NCI-H146 treated with DMSO at 0.1 percent for 48 hours (cell line): ENCODE results near the gene SYT8.

Experiments used
- DNase-seq: peaks from one replicate; lab custom pipeline; 2025; ENCODE audit not compliant: unreplicated experiment; lab: John Stamatoyannopoulos, UW

The SYT8 gene

DNA sequence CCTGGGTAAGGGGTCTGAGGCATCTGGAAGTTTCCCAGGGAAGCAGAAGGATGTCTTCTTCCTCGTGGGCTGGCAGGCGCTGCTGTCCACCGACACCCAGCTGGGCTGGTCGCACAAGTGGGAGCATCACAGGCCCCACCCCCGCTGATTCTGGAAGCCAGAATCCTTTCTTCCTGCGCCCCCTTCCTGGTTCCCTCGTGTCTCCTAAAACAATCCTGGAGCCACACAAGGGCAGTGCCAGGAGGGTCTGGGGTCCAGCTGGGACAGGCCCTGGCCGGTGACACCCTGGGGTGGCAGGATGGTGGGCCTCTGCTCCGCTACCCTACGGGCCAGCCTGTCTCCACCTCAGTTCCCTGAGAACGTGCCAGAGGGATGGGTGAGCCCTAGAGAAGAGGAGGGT, 22.3 kb downstream of the SYT8 start:
- DNase-seq: no peak

DNA sequence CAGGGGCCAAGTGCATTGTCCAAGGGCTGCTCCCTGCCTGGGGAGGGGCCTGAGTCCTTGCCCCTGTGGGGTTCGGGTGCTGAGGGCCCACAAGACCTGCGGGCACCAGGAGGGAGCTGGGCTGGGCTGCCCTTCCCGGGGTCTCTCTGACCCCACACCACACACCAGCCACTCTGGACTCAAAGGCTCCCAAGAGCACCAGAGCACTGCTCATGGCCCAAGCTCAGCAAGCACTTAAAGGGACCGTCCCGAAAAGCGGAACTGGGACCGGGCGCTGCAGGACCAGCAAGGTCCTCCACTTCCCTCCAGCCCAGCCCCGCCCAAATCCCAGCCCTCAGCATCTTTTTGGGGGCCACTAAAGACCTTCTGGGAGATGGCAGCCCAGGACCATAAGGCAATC, 23.4 kb downstream of the SYT8 start:
- DNase-seq: no peak

- no peak for DNase-seq
These were observed 23.8 kb downstream of the SYT8 start for GRCh38 chr11:1858576-1858975.

- DNase-seq: no peak
These were observed 24.2 kb downstream of the SYT8 start for GRCh38 chr11:1859004-1859403.

DNA sequence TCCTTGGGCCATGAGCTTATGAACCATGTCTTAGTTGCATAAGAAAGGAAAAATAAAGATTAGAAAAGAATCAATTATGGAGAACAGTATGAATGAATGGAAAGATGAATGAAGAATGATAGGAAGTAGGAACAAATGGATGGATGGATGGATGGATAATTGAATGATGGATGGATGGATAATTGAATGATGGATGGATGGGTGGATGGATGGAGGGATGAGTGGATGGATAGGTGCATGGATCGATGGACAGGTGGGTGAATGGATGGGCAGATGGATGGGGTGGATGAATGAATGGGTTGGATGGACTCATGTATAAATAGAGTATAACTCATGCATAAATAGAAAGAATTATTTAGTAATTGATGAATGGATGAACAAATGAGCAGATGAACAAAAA, 25.3 kb downstream of the SYT8 start:
- DNase-seq: no peak

- no peak for DNase-seq
These were observed 26.9 kb downstream of the SYT8 start for GRCh38 chr11:1861435-1862411.

GRCh38 chr11:1862588-1863351, 28.0 kb downstream of the SYT8 start:
- no peak for DNase-seq

GRCh38 chr11:1863352-1864216, 28.8 kb downstream of the SYT8 start:
- no peak for DNase-seq

GRCh38 chr11:1864231-1864630, 29.4 kb downstream of the SYT8 start:
- DNase-seq: no peak

DNA sequence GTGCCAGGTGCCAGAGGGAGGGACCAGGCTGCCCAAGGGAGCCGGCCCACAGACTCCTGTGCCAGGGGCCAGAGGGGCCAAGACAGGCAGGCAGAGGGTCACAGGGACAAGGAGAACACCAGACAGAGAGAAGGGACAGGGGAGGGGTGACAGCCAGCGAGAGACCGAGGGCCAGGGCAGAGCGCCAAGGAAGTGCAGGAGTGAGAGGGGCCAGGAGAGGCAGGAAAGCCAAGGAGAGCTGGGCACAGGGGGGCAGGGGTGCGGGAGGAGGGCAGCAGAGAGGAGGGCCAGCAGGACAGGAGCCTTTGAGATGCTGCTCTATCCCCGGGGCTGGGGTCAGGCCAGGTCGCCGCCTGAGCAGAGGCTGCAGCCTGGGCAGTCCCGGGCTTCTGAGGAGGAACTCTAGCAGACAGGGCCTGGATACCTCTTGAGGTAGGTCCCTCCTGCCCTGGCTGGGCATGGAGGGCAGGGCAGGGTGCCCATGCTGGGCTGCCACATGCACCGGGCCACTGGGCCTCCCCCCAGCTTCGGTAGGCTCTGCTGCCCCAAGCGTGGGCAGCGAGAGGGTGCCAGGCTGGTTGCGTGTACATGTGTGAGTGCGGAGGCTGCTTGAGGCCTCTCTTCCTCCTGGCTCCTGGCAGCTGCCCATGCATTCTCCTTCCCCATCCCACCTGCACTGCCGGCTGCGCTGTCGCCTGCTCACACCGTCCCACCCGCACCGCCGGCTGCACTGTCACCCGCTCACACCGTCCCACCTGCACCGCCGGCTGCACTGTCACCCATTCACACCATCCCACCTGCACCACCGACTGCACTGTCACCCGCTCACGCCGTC, 30.3 kb downstream of the SYT8 start:
- no peak for DNase-seq

GRCh38 chr11:1866226-1866625, 31.4 kb downstream of the SYT8 start:
- no peak for DNase-seq

DNA sequence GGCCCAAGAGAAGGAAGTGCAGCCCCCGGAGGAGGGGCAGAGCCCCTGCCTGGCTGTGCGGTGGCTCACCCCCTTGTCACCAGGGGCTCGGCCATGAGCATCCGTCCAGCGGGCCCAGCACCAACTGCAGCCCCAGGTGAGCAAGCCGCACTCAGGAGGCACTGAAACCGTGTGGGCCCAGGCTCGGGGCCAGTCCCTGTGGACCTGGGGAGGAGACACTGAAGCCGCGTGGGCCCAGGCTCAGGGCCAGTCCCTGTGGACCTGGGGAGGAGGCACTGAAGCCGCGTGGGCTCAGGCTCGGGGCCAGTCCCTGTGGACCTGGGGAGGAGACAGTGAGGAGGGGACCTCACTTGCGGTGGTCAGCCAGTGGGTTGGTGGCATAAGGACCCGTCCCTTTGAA, 32.0 kb downstream of the SYT8 start:
- DNase-seq: no peak

DNA sequence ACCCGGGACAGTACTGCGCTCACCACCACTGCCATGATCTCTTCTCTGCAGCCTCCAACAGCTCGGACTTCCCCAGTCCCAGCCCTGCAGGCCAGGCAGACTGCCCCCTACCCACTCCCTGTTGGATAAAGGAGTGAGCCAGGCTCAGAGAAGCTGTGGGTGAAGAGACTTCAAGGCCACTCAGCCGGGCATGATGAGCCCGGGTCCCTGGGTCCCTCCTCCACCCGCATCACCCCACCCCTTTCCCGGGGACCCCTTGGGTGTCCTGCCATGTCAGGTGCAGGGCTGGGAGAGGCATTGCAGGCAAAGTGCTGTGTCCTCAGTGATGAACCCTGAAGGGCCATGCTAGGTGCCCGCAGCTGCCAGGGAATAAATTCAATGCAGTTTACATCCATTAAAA, 32.6 kb downstream of the SYT8 start:
- no peak for DNase-seq

DNA sequence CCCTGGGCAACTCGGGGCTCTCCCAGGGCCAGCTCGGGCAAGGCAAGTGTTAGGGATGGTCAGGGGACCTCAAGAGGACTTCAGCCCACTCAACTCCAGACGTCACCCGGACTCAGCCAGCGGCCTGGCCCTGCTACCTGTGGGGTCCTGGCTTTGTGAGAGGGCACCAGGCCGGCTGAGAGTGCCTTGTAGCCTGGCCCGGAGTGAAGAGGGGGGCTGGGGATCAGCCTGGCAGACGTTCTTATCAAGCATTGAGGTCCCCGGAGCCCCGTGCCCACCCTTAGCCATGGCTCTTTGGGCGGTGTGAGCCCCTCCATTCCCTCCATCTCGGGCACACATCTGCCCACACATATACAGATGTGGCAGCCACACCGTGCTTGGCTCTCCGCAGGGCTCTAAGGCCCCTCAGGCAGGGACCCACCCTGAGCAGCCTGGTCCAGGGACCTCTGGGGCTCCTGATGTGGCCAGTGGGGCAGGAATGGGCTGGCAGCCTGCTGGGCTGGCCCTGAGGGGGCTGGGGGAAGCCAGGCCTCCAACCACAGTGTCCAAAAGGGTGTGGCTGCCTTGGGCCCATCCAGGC, 33.4 kb downstream of the SYT8 start:
- DNase-seq: no peak

DNA sequence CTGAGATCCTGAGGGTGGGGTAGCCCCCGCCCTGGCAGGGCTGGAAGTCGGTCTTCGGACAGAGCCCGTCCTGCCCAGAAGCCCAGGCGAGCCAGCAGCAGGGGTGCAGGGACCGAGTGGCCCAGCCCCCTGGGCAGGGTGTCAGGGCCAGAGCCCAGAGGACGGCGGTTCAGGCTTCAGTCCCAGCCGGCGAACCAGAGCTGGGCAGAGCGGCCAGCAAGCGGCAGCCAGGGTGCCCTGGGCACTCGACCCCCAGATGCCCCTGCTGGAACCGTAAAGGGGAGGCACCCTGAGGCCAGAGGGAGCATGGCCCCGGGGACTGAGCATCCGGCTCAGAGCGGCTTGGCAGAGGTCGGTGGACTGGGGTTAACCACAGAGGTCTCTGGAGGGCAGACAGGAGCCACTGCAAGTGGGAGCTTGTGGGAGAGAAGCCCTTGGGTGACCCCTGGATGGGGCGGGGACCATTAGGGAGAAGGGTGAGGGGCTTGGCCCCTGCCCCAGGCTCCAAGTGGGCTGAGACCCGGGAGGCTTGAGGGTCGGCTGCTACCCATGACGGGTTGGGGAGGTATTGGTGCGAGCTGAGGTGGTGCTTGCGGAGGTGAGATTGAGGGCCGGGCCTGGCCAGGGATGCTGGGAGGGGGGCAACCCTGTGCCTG, 34.0 kb downstream of the SYT8 start:
- DNase-seq: no peak

DNA sequence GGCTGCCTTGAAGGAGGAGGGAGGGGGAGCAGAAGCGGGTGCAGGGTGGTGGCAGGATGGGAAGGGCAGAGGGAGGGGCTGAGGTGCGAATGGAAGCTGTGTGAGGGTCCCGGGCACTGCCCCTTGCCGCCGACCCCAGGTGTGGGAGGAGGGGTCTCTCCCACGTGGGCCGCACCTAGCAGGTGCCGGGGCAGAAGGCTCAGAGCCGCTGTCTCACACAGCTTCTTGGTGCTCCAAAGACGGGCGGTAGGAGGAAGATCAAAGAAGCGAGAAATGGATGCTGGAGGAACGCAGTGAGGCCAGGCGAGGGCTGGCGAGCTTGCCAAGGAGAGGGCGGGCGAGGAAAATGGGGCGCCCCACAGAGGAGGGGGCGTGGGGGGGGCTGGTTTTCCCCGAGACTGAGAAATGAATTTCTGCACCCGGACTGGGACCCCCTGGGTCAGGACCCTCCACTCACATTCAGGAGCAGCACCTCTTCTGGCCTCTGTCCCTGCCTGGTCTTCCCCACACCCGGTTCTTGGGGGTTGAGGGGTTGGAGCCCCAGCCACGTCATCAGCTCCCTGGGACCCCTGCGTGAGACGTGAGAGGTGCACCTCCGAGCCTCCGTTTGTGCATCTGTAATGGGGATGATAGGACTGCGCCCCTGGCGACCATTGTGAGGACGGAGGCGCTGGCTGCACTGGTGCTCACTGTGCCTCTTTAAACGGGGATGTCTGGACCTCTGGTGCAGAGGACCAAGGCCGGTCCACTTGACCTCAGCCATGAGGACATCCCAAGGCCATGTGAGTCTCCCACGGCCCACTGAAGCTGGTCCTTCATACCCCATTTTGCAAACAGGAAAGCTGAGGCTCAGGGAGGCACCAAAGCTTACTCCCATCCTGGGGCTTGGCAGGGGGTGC, 34.9 kb downstream of the SYT8 start:
- DNase-seq: no peak

DNA sequence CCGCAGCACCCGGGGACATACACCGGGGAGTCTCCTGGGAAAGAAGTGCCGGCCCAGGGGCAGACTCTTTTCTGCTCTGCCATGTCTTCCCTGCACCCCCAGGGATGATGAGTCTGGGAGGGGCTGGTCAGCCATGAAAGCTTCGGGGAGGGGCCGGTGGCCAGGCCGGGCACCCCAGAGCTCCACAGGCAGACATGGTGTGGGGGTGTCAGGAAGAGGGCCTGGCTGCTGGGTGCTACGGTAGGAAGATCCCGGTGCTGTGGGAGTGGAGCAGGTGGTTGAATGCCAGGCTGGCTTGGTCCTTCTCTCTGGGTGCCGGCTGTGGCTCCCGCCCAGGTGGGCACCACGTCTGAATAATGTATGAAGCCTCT, 35.5 kb downstream of the SYT8 start:
- no peak for DNase-seq

DNA sequence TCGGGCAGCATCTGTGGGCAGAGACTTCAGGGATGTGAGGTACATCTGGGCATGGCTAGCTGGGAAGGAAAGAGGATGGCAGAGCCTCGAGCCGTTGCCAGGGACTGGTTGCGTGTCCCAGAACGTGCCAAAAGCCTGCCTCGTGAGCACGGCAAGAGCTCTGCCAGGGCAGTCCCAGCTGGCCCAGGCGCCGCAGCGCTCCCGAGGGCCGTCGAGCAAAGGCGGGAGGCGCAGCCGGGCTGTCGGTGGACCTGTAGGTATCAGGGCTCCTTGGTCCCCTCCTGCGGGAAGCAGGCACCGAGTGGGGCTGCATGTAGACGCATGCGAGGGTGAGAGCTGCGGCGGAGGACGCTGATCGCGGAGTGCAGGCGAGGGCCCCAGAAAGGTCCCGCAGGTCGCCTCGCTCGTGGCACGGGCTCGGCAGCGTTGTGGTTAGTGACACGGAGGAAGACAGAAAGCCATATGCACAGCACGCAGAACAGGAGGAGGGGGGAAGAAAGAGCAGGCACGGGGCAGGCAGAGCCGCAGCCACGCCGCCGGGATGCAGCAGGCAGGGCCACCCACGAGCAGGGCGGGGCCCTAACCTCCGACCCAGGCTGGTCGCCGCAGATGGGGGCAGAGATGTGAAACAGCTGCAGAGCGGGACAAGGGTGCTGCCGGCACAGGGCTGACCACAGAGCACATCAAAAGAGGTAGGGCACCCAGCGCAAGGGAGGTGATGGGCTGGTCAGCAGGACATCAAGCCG, 36.1 kb downstream of the SYT8 start:
- no peak for DNase-seq
